Diencephalon (tissue), 1 donor: Measurements from ENCODE around the gene B3GAT3. TPM values are rescaled to one million over a fixed set of nuclear protein-coding genes. Genes with fewer than 3 reads are reported as not detected.

Experiments used
- small RNA-seq: library from RNA; depleted of rRNA; stranded (forward); fragments of <200 nt; gene quantifications from one replicate; pipeline ENCODE3, GENCODE V24; 2014
- total RNA-seq: library from RNA; depleted of rRNA; stranded (reverse); fragments of >200 nt; gene quantifications from one replicate; pipeline ENCODE4 v1.2.3, GENCODE V29; 2014

B3GAT3 gene
- 23.5 TPM for total RNA-seq

GRCh38 chr11:62621567-62622470 is at the start of gene B3GAT3:
Gene B3GAT3 (minus strand): TSS chr11:62621986. CDS start chr11:62621947, 39 bp downstream.

DNA sequence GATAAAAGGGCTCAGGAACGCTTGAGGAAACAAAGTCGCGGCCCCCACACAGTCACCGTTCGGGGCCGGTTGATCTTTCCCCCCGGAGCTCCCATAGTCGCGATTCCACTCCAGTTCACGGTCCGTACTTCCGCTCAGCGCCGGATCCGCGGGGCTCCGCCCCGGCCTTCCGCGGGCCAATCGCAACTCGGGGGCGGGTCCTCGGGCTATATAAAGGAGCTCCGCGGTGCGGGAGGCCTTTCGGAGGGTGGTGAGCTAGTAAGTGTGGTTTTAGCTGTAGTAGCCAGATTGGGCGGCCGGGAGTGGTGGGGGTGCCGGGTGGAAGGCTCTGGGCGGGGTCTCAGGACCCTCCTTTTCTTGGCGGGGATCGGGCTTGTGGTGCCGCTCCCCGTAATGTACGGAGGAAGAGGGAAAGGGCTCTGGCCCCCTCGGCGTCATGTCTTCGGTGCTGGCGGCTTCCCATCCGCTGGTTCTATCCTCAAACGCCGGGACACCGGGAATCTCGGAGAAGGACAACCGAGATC is 43.4 kb upstream of the B3GAT3 start, which contains the start of the genes C11orf98 and CSKMT:
C11orf98 (minus strand) TSS at position 136 of the 524 bp plus-strand sequence; CDS start at position 95, 41 bp downstream.
CSKMT (plus strand) TSS at position 238 of the 524 bp plus-strand sequence. CDS start 568 bp downstream, outside the sequence.

DNA sequence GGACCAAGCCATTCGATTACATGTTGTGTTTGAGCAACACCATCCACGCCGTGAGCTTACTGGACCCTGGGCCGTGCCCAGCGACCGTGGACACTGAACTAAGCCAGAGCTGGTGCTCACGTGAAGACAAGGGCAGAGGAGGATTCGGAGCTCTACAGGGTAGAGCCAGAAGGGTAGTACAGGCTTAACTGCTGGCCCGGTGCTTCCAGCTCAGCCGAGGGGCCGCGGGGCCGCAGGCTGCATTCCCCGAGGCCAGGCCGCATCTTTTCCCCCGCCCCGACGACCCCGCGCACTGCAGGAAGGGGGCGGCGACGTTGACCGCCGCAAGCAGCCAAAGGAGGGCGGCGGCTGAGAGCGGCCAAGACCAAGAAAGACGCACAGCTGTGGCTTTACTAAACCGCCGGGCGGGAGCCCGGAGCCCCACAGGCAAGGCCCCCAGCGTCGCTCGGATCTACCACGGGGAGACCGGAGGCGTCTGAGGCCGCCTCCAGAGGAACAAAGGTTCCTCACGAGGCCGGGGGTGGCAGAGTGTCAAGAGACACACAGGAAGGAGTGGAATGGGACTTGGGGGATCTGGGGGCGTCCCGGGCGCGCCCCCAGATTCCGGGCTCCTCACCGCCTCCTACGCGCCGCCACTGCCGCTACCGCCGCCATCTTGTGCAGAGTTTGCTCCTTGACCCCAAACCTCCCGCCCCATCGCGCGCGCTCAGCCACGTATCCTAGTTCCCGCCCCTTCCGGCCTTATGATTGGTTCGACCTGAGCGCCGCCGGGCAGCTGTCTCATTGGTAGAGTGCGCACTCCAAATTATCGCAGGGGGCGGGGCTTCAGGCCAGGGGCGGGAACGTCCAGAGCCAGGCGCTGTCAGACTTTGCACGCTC is 24.4 kb upstream of the B3GAT3 start, which contains the start of gene GANAB:
GANAB (minus strand) TSS at position 668 of the 879 bp plus-strand sequence; CDS start at position 654, 14 bp downstream.

DNA sequence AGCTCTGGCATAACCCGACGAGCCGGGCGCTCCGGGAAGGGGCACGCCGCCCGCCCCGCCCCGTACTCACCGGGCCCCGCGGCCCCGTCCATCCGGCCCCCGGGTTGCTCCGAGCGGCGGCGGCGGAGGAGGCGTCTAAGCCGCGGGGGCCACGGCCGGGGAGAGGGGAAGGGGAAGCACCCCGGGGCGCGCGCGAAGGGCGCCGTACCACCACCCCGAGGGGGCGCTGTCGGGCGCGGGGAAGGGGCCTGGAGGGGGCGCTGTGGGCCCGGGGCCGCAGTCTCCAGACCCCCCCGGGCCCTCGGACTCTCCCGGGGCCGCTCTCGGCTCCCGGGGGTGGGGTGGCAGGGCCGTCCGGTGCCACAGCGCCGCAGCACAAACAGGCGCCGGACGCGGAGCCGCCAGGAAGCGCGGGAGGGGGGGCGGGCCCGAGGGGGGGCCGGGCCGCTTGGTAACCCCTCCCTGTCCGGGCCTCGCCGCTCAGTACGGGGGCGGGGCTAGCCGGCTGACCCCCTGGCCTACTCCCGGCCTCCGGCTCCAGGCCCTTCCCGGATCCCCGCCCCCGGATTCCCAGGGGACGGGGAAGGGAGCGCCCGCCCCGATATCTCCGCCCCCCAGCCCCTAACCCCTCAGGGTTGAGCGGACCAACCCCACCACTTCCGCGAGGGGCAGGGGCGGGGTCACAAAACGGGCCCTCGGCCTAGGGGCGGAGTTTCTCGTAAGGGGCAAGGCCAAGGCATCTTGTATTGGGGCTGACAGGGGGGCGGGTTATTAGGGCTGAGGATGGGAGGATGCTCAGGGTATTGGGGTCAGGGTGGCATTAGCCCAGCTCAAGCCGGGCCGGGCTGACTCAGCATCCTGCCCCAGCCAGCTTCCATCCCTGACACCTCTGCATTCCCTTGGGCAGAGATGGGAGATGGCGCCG is 9.2 kb downstream of the B3GAT3 start, which contains the start of the genes EML3 and ROM1:
EML3 (minus strand) TSS at position 410 of the 925 bp plus-strand sequence; CDS start at position 92, 318 bp downstream.
ROM1 (plus strand) TSS at position 892 of the 925 bp plus-strand sequence; CDS start at position 917, 25 bp downstream.

GRCh38 chr11:62601372-62602140 is 20.2 kb downstream of the B3GAT3 start, which contains the start of gene MTA2:
Gene MTA2 (minus strand): TSS chr11:62601865. CDS start chr11:62601450, 415 bp downstream.

GRCh38 chr11:62591448-62592145 is 30.2 kb downstream of the B3GAT3 start, which contains the start of gene TUT1:
Gene TUT1 (minus strand): TSS chr11:62591523. CDS start chr11:62591485, 38 bp downstream.

GRCh38 chr11:62573592-62574362 is 48.0 kb downstream of the B3GAT3 start, which contains the start of gene EEF1G:
Gene EEF1G (minus strand): TSS chr11:62573891. CDS start chr11:62573842, 49 bp downstream.

Small RNA genes within 50 kb of the gene (small RNA-seq; reads per million reads assigned to genes)
- gene AP001458.1: not detected
- gene MIR6747: 0.41 reads per million, percentile 42 among the genes with 10 or more reads in this experiment
- not detected for gene SNORA57

Other genes with a start within 250 kb of the B3GAT3 start
- not detected for gene SCGB1A1, start 203.0 kb downstream of the B3GAT3 start, total RNA-seq
- gene AHNAK, start 75.2 kb downstream of the B3GAT3 start, total RNA-seq: 27.5 TPM
- gene EEF1G, start 48.1 kb downstream of the B3GAT3 start, total RNA-seq: 1,289 TPM
- gene TUT1, start 30.5 kb downstream of the B3GAT3 start, total RNA-seq: 6.0 TPM
- gene MTA2, start 20.1 kb downstream of the B3GAT3 start, total RNA-seq: 86.3 TPM
- 7.4 TPM for gene EML3, start 9.2 kb downstream of the B3GAT3 start, total RNA-seq
- 2.8 TPM for gene ROM1, start 8.7 kb downstream of the B3GAT3 start, total RNA-seq
- gene GANAB, start 24.6 kb upstream of the B3GAT3 start, total RNA-seq: 84.2 TPM
- gene INTS5, start 31.3 kb upstream of the B3GAT3 start, total RNA-seq: 18.2 TPM
- gene C11orf98, start 43.2 kb upstream of the B3GAT3 start, total RNA-seq: 24.7 TPM
- 6.0 TPM for gene CSKMT, start 43.3 kb upstream of the B3GAT3 start, total RNA-seq
- gene UQCC3, start 49.7 kb upstream of the B3GAT3 start, total RNA-seq: 5.5 TPM
- 3.9 TPM for gene LBHD1, start 50.3 kb upstream of the B3GAT3 start, total RNA-seq
- 53.3 TPM for gene UBXN1, start 57.1 kb upstream of the B3GAT3 start, total RNA-seq
- gene LRRN4CL, start 67.5 kb upstream of the B3GAT3 start, total RNA-seq: 0.46 TPM
- 202 TPM for gene BSCL2, start 85.4 kb upstream of the B3GAT3 start, total RNA-seq
- gene GNG3, start 85.7 kb upstream of the B3GAT3 start, total RNA-seq: 99.7 TPM
- 30.7 TPM for gene HNRNPUL2, start 105.5 kb upstream of the B3GAT3 start, total RNA-seq
- gene TTC9C, start 106.5 kb upstream of the B3GAT3 start, total RNA-seq: 31.8 TPM
- gene ZBTB3, start 132.2 kb upstream of the B3GAT3 start, total RNA-seq: 16.4 TPM
- gene POLR2G, start 139.6 kb upstream of the B3GAT3 start, total RNA-seq: 59.7 TPM
- gene TAF6L, start 149.4 kb upstream of the B3GAT3 start, total RNA-seq: 11.3 TPM
- gene TMEM179B, start 165.4 kb upstream of the B3GAT3 start, total RNA-seq: 18.5 TPM
- 17.1 TPM for gene TMEM223, start 170.0 kb upstream of the B3GAT3 start, total RNA-seq
- 15.9 TPM for gene NXF1, start 183.5 kb upstream of the B3GAT3 start, total RNA-seq
- gene STX5, start 210.1 kb upstream of the B3GAT3 start, total RNA-seq: 27.2 TPM
- gene TEX54, start 210.9 kb upstream of the B3GAT3 start, total RNA-seq: not detected
- 27.0 TPM for gene WDR74, start 217.6 kb upstream of the B3GAT3 start, total RNA-seq